OCI-LY3 (cell line): ENCODE results near the gene RAD51B.

ENCODE experiments used
- CTCF ChIP-seq: fragments of 200-600, 300-600 bp; sonication (generic); IDR thresholded peaks from 2 replicates; pipeline ENCODE4 v1.5.1; 2014; ENCODE audit warnings: antibody characterized with exemption, low read length, low read depth
- EZH2phosphoT487 ChIP-seq: fragments of 200-600 bp; shearing (Covaris generic); IDR thresholded peaks from 2 replicates; pipeline ENCODE4 v1.6.1; 2018; ENCODE audit warnings: antibody characterized with exemption, mixed run types, low read depth

GRCh38 chr14:68162887-68163286 lies 343.3 kb downstream of the RAD51B start:
- TF ChIP-seq CTCF (no peak), EZH2phosphoT487 (no peak)
